Upper lobe of left lung (tissue), 6 donors: ENCODE data around the gene KLF13. TPM values are rescaled to one million over a fixed set of nuclear protein-coding genes. Genes with fewer than 3 reads are reported as not detected.
A peak's percentile ranks its signal among the peaks of the same experiment; 100 is the strongest.

ENCODE experiments used
- ATAC-seq, 2 donors: fragments of 200-7000 bp; cut with Tn5 transposase; one replicate each; pipeline ENCODE4 v1.9.1; 2022; ENCODE audit warnings: mild to moderate bottlenecking in 2 of 2, moderate library complexity in 2 of 2; ENCODE audit not compliant: low FRiP score in 2 of 2
- DNase-seq, 2 donors: peaks; one replicate each; pipeline ENCODE4 v3.0.0-alpha.2; 2019 to 2020
- H3K27ac ChIP-seq, 4 donors: fragments of 200-600 bp; sonication (generic); one replicate each; pipeline ENCODE4 v1.5.1; 2016 to 2019
- H3K27me3 ChIP-seq, 4 donors: fragments of 200-600 bp; sonication (generic); one replicate each; pipeline ENCODE4 v1.5.1; 2017 to 2019
- H3K36me3 ChIP-seq, 4 donors: fragments of 200-600 bp; sonication (generic); one replicate each; pipeline ENCODE4 v1.5.1; 2016 to 2019
- H3K4me1 ChIP-seq, 4 donors: fragments of 200-600 bp; sonication (generic); one replicate each; pipeline ENCODE4 v1.5.1; 2018 to 2019
- H3K4me3 ChIP-seq, 4 donors: fragments of 200-600 bp; sonication (generic); one replicate each; pipeline ENCODE4 v1.5.1; 2017 to 2019; ENCODE audit warnings: mild to moderate bottlenecking in 2 of 4, moderate library complexity in 1 of 4
- H3K9me3 ChIP-seq, 4 donors: fragments of 200-600 bp; sonication (generic); one replicate each; pipeline ENCODE4 v1.5.1; 2018 to 2019
- CTCF ChIP-seq, 6 experiments: fragments of 450-650 bp in 4 of 6; fragments of 200-600 bp in 2 of 6; sonication (generic) in 2 of 6; IDR thresholded peaks; one replicate each; pipeline ENCODE4 v1.5.1; 2016 to 2019; ENCODE audit warnings: antibody characterized with exemption in 6 of 6
- EP300 ChIP-seq, 4 donors: sonication (generic); formaldehyde crosslinking; IDR thresholded peaks; one replicate each; pipeline ENCODE4 v1.5.1; 2017; ENCODE audit warnings: antibody characterized with exemption in 4 of 4, control low read depth in 2 of 4
- POLR2A ChIP-seq, 4 donors: fragments of 450-650 bp; IDR thresholded peaks; one replicate each; pipeline ENCODE4 v1.5.1; 2016 to 2017; ENCODE audit warnings: antibody characterized with exemption in 4 of 4, mild to moderate bottlenecking in 2 of 4
- POLR2AphosphoS5 ChIP-seq, 2 donors: sonication (generic); formaldehyde crosslinking; IDR thresholded peaks; one replicate each; pipeline ENCODE4 v1.5.1; 2017; ENCODE audit warnings: antibody characterized with exemption in 2 of 2
- WGBS, 2 donors: methylation state at CpG; one replicate each; pipeline ENCODE4 v1.1.5; 2017 to 2018; 5-methylcytosine and 5-hydroxymethylcytosine counted together
- total RNA-seq, 6 donors: library from RNA; depleted of rRNA in 4 of 6; stranded (reverse); fragments of >200 nt in 4 of 6; gene quantifications; one replicate each; pipeline versions ENCODE4 v1.1.0 to v1.2.1, GENCODE V29; 2016 to 2021
- donor health status: DM: no; HTN: no; CAD: no; lungs with moderate emphysema.
- donor health status: DM: no; HTN: yes; CAD: no; lungs with severe emphysema.

KLF13 gene
- total RNA-seq, 6 donors from 2014 or later, result 103 to 231 (median 147) TPM

GRCh38 chr15:31366169-31366734, 39.6 kb downstream of the KLF13 start:
- Histone ChIP-seq H3K36me3 (peaks cover 0 to 4% (median 0%) of the 10 kb centered on the region in 4 donors), H3K27me3 (no peaks in the 10 kb centered on the region), H3K27ac (peak overlapping the region; percentile 86 to 99 (median 95)), H3K4me1 (peaks cover 77 to 99% (median 91%) of the 10 kb centered on the region in 4 donors), H3K9me3 (no peaks in the 10 kb centered on the region), H3K4me3 (peak overlapping the region in 3 of 4 donors; percentile 5 to 41 (median 40))
- 26 to 51% methylated on average over 3 to 7 of the region's 7 CpGs for WGBS, 2 donors
- DNase-seq (no peak), ATAC-seq (peak; percentile 5 to 12)
- TF ChIP-seq POLR2AphosphoS5 (IDR thresholded peaks at IDR 0.05) (no peak), CTCF (IDR thresholded peaks at IDR 0.05) (peak in 1 of 6 experiments; percentile 9), EP300 (IDR thresholded peaks at IDR 0.05) (no peak)

- WGBS, 2 donors, result 69 to 86% methylated on average over 7 to 11 of the region's 11 CpGs
- DNase-seq, result peak in 1 of 2 donors; percentile 47
- peak overlapping the region in 2 of 4 donors; percentile 40 to 41 for H3K4me3 ChIP-seq
- H3K9me3 ChIP-seq, result no peaks in the 10 kb centered on the region
- no peak for TF ChIP-seq EP300 (IDR thresholded peaks at IDR 0.05)
- peak in 1 of 2 donors; percentile 4 for TF ChIP-seq POLR2AphosphoS5 (IDR thresholded peaks at IDR 0.05)
- H3K36me3 ChIP-seq, result peaks cover 0 to 7% (median 3%) of the 10 kb centered on the region in 4 donors
- peaks cover 73 to 99% (median 91%) of the 10 kb centered on the region in 4 donors for H3K4me1 ChIP-seq
- no peaks in the 10 kb centered on the region for H3K27me3 ChIP-seq
- H3K27ac ChIP-seq, result peak overlapping the region; percentile 86 to 99 (median 95)
- ATAC-seq, result peak in 1 of 2 donors; percentile 0
These were observed 40.5 kb downstream of the KLF13 start for GRCh38 chr15:31367021-31367729.

DNA sequence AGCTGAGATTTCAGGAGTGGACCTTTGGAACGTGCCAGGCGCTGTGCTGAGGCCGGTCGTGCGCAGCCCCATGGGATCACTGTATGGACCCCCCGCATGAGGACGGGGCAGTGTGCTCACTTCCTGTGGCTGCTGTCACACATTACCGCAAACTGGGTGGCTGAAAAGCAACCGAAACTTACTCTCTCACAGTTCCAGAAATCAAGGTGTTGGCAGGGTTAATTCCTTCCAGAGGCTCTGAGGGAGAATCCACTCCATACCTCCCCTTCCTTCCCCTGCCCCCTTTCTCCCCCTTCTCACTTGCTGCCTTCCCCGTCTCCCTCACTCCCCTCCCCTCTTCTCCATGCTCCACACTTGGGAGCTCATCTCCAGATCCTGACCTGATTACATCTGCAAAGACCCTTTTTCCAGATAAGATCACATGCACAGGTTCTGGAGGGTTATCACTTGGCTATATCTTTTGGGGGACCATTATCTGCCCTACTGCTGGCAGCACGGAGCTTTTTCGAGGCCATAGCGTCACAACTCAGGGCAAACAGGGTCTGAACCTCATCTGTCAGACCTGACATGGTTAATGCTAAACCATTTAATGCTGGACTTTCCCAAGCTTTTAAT, 41.2 kb downstream of the KLF13 start:
- H3K9me3 ChIP-seq, result no peaks in the 10 kb centered on the region
- ATAC-seq (no peak), DNase-seq (no peak)
- H3K27ac ChIP-seq, result peak overlapping the region; percentile 86 to 99 (median 95)
- peaks cover 73 to 99% (median 91%) of the 10 kb centered on the region in 4 donors for H3K4me1 ChIP-seq
- peak in 1 of 4 donors; percentile 23 for TF ChIP-seq EP300 (IDR thresholded peaks at IDR 0.05)
- TF ChIP-seq CTCF (IDR thresholded peaks at IDR 0.05), result no peak
- peak in 1 of 2 donors; percentile 15 for TF ChIP-seq POLR2AphosphoS5 (IDR thresholded peaks at IDR 0.05)
- TF ChIP-seq POLR2A (IDR thresholded peaks at IDR 0.05), result peak in 1 of 4 donors; percentile 11
- WGBS, 2 donors, result 56 to 61% methylated on average over 11 to 13 of the region's 13 CpGs
- H3K36me3 ChIP-seq, result peaks cover 1 to 13% (median 10%) of the 10 kb centered on the region in 4 donors
- no peak overlapping the region for H3K4me3 ChIP-seq
- H3K27me3 ChIP-seq, result no peaks in the 10 kb centered on the region

DNA sequence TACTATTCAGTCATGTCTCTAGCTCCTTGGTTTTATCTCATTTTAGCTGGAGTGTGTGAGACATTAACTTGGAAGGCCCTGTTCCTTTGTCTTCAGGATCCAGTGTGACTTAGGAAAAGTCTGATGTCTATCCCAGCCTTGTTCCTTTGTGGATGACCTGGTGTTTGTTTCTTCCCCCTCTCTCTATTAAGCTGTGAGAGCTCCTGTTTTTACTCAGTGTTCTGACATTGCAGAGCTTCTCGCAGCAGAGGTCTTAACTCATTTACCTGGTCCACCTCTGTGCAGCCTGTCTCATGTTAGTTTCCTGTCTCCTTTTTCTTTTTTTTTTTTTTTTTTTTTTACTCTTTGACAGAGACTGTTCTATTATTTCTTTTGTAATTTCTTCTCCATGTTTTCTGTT, 43.1 kb downstream of the KLF13 start:
- no peaks in the 10 kb centered on the region for H3K27me3 ChIP-seq
- H3K4me3 ChIP-seq, result no peak overlapping the region
- ATAC-seq (no peak), DNase-seq (no peak)
- H3K27ac ChIP-seq, result peak overlapping the region; percentile 86 to 99 (median 95)
- no peaks in the 10 kb centered on the region for H3K9me3 ChIP-seq
- WGBS, 2 donors, result 86 to 97% methylated on average over 1 of the region's 1 CpG
- H3K36me3 ChIP-seq, result peaks cover 8 to 25% (median 22%) of the 10 kb centered on the region in 4 donors
- no peak for TF ChIP-seq CTCF (IDR thresholded peaks at IDR 0.05)
- no peak for TF ChIP-seq POLR2A (IDR thresholded peaks at IDR 0.05)
- TF ChIP-seq EP300 (IDR thresholded peaks at IDR 0.05), result no peak
- TF ChIP-seq POLR2AphosphoS5 (IDR thresholded peaks at IDR 0.05), result no peak
- peaks cover 72 to 99% (median 91%) of the 10 kb centered on the region in 4 donors for H3K4me1 ChIP-seq
